ENCODE measurements around the gene SLC43A1. TPM values are rescaled to one million over a fixed set of nuclear protein-coding genes. Genes with fewer than 3 reads are reported as not detected.
A peak's percentile ranks its signal among the peaks of the same experiment; 100 is the strongest.

The SLC43A1 gene
- polyA plus RNA-seq, 1 of the 3 experiments (the other 2 are of a cell fraction), result 4.4 TPM

- Histone ChIP-seq H3K9me2 (no peaks in the 10 kb centered on the region), H3K4me3 (ENCODE audit: low read depth in 2 of 2, low read length in 1 of 2) (no peak overlapping the region), H3K27ac (ENCODE audit: low read depth in 2 of 2, low read length in 1 of 2) (no peak overlapping the region), H4K20me1 (ENCODE audit: insufficient read depth) (no peaks in the 10 kb centered on the region), H3K4me1 (ENCODE audit: control insufficient read depth in 1 of 2, insufficient read depth in 2 of 2, low read depth in 1 of 2, low read length in 1 of 2) (peaks cover 0 to 9% of the 10 kb centered on the region in 2 experiments; a peak in 1 of 4 replicates), H2AFZ (ENCODE audit: low read depth) (no peak overlapping the region), H3K36me3 (replicated peaks in 1 of 2; ENCODE audit: control insufficient read depth in 1 of 2, insufficient read depth in 2 of 2, low read length in 1 of 2) (no peaks in the 10 kb centered on the region), H3K9me3 (no peaks in the 10 kb centered on the region), H3K9ac (no peak overlapping the region), H3F3A (replicated peaks; ENCODE audit: insufficient read depth) (no peaks in the 10 kb centered on the region), H3K79me2 (ENCODE audit: insufficient read depth) (no peaks in the 10 kb centered on the region), H3K4me2 (no peak overlapping the region), H3K27me3 (ENCODE audit: insufficient read depth) (no peaks in the 10 kb centered on the region)
- ChIA-PET CTCF (interaction anchor here (0.7 to 6.9 kb wide), 11 partner anchors 11 to 167 kb away, joined by 3 to 106 read pairs (median 14); partner anchors contain the start of genes RTN4RL2 and TIMM10), POLR2A (interaction anchor here (1.1 kb wide), 1 partner anchor 20 kb away, joined by 3 read pairs; no protein-coding TSS in a partner anchor)
- TF ChIP-seq FOSL2 (IDR thresholded peaks at IDR 0.05; ENCODE audit: borderline replicate concordance, low read depth), result no peak
- TF ChIP-seq GATA2 (CRISPR knock-in tag; IDR thresholded peaks at IDR 0.05), result no peak
- no peak for TF ChIP-seq RAD21 (IDR thresholded peaks at IDR 0.05; ENCODE audit: low read length)
- TF ChIP-seq PBX3 (IDR thresholded peaks at IDR 0.05), result no peak
- TF ChIP-seq RFX5 (IDR thresholded peaks at IDR 0.05; ENCODE audit: low read length), result no peak
- no peak for TF ChIP-seq USF1 (IDR thresholded peaks at IDR 0.05; ENCODE audit: borderline replicate concordance, low read depth)
- TF ChIP-seq NFIC (IDR thresholded peaks at IDR 0.05; ENCODE audit: borderline replicate concordance), result no peak
- 82% methylated on average over 12 of the region's 12 CpGs for WGBS (ENCODE audit: low lambda C conversion rate)
- DNase-seq, result peak; percentile 39
Observed at GRCh38 chr11:57512646-57513451, 2.7 kb downstream of the SLC43A1 start.

- H3K4me1 ChIP-seq (ENCODE audit: control insufficient read depth in 1 of 2, insufficient read depth in 2 of 2, low read depth in 1 of 2, low read length in 1 of 2), result peaks cover 0 to 9% of the 10 kb centered on the region in 2 experiments; a peak in 1 of 4 replicates
- DNase-seq, result no peak
- no peak overlapping the region for H3K4me2 ChIP-seq
- POLR2A ChIA-PET, result no interaction called here
- no peaks in the 10 kb centered on the region for H3K36me3 ChIP-seq (replicated peaks in 1 of 2; ENCODE audit: control insufficient read depth in 1 of 2, insufficient read depth in 2 of 2, low read length in 1 of 2)
- no peak overlapping the region for H2AFZ ChIP-seq (ENCODE audit: low read depth)
- H3K27ac ChIP-seq (ENCODE audit: low read depth in 2 of 2, low read length in 1 of 2), result no peak overlapping the region
- no peak overlapping the region for H3K4me3 ChIP-seq (ENCODE audit: low read depth in 2 of 2, low read length in 1 of 2)
- H3K27me3 ChIP-seq (ENCODE audit: insufficient read depth), result no peaks in the 10 kb centered on the region
- no peak overlapping the region for H3K9ac ChIP-seq
- H4K20me1 ChIP-seq (ENCODE audit: insufficient read depth), result no peaks in the 10 kb centered on the region
- CTCF ChIA-PET, result interaction anchor here (1.2 to 2.4 kb wide), 4 partner anchors 15 to 268 kb away, joined by 3 to 19 read pairs (median 6); no protein-coding TSS in a partner anchor
- H3K9me2 ChIP-seq, result no peaks in the 10 kb centered on the region
- no peaks in the 10 kb centered on the region for H3K9me3 ChIP-seq
- no peaks in the 10 kb centered on the region for H3K79me2 ChIP-seq (ENCODE audit: insufficient read depth)
- H3F3A ChIP-seq (replicated peaks; ENCODE audit: insufficient read depth), result no peaks in the 10 kb centered on the region
- 95% methylated on average over 6 of the region's 6 CpGs for WGBS (ENCODE audit: low lambda C conversion rate)
- TF ChIP-seq NRF1 (IDR thresholded peaks at IDR 0.05; ENCODE audit: low read depth, low read length) (no peak), MEF2A (IDR thresholded peaks at IDR 0.05; ENCODE audit: borderline replicate concordance, low read depth) (no peak), PBX3 (IDR thresholded peaks at IDR 0.05) (no peak), FOXM1 (IDR thresholded peaks at IDR 0.05; ENCODE audit: low read depth) (no peak), EP300 (IDR thresholded peaks at IDR 0.05; ENCODE audit: borderline replicate concordance in 1 of 2, low read depth in 1 of 2, low read length in 1 of 2) (no peak), USF2 (IDR thresholded peaks at IDR 0.05; ENCODE audit: borderline replicate concordance, low read depth, low read length) (no peak), EZH2phosphoT487 (IDR thresholded peaks at IDR 0.05; ENCODE audit: borderline replicate concordance, low read depth) (no peak), GATA2 (CRISPR knock-in tag; IDR thresholded peaks at IDR 0.05) (no peak), NFIC (IDR thresholded peaks at IDR 0.05; ENCODE audit: borderline replicate concordance) (no peak), JUND (IDR thresholded peaks at IDR 0.05) (no peak), POLR2AphosphoS5 (IDR thresholded peaks at IDR 0.05; ENCODE audit: low read depth, low read length) (no peak), CHD2 (IDR thresholded peaks at IDR 0.05; ENCODE audit: low read length, partially characterized antibody) (no peak), RAD21 (IDR thresholded peaks at IDR 0.05; ENCODE audit: low read length) (no peak), USF1 (IDR thresholded peaks at IDR 0.05; ENCODE audit: borderline replicate concordance, low read depth) (no peak), IRF3 (IDR thresholded peaks at IDR 0.05; ENCODE audit: low read depth, low read length) (no peak), TCF12 (IDR thresholded peaks at IDR 0.05) (no peak), FOXJ3 (CRISPR knock-in tag; IDR thresholded peaks at IDR 0.05) (no peak)
Observed at GRCh38 chr11:57511741-57512430, 3.6 kb downstream of the SLC43A1 start.

All from SK-N-SH (cell line).